ENCODE measurements around the gene SNAP91. TPM values are rescaled to one million over a fixed set of nuclear protein-coding genes. Genes with fewer than 3 reads are reported as not detected.

SNAP91 gene
- total RNA-seq, 4 donors from 2014 or later: 0.13 TPM; not detected in 3

DNA sequence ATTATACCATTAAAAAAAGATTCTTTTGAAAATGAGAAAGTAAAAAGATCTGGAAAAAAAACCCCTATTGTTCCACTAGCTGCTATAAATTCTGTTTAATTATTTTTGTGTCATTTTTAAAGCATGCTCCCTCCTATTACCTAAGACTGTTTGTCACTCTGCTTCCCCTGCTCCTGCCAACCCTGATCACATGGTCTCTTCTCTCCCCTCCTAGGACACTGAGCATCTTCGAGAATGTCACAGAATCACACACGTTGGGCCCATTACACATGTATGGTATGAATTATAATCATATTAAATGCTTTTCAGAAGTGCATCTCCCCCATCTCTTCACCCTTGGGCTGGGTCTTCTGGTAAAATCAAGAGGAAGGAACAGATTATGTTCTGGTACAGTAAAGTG lies 6.2 kb downstream of the SNAP91 start:
- Histone ChIP-seq H3K9me3 (no peaks in the 10 kb centered on the region), H3K27me3 (peaks cover 0 to 23% (median 17%) of the 10 kb centered on the region in 3 donors), H3K27ac (no peak overlapping the region), H3K4me3 (no peak overlapping the region), H3K4me1 (no peaks in the 10 kb centered on the region), H3K36me3 (no peaks in the 10 kb centered on the region)
- DNase-seq (no peak), ATAC-seq (no peak)
- intact Hi-C loops (cut with DNase I; ENCODE audit: low total_unique reads) (no loop called here), in situ Hi-C loops (cut with MboI; ENCODE audit: low sequenced_read_pairs in 4 of 4) (no loop called here)
- TF ChIP-seq, protein P1, sequence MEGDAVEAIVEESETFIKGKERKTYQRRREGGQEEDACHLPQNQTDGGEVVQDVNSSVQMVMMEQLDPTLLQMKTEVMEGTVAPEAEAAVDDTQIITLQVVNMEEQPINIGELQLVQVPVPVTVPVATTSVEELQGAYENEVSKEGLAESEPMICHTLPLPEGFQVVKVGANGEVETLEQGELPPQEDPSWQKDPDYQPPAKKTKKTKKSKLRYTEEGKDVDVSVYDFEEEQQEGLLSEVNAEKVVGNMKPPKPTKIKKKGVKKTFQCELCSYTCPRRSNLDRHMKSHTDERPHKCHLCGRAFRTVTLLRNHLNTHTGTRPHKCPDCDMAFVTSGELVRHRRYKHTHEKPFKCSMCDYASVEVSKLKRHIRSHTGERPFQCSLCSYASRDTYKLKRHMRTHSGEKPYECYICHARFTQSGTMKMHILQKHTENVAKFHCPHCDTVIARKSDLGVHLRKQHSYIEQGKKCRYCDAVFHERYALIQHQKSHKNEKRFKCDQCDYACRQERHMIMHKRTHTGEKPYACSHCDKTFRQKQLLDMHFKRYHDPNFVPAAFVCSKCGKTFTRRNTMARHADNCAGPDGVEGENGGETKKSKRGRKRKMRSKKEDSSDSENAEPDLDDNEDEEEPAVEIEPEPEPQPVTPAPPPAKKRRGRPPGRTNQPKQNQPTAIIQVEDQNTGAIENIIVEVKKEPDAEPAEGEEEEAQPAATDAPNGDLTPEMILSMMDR (IDR thresholded peaks at IDR 0.05 in 4 of 5, conservative IDR thresholded peaks at IDR 0.05 in 1 of 5): no peak
- no peak for TF ChIP-seq POLR2A (IDR thresholded peaks at IDR 0.05)

DNA sequence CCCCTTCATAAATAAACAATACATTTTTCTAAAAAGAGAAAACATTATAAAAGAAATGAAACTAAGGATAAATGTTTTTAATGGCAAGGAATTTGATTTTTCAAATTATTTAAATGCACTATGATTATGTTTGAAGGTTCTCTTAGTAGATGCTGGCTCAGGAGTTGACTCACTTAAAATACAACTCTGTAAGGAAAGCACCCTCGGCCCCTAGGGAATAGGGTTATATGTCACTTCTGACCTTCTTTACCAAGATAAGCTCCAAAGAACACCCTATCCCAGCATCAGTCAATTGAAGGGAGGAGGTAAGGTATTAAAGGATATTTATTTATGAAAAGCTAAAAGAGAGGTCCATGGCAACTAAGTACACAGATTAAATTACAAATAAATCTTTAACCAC lies 6.8 kb downstream of the SNAP91 start:
- Histone ChIP-seq H3K9me3 (no peaks in the 10 kb centered on the region), H3K27me3 (peaks cover 0 to 20% (median 15%) of the 10 kb centered on the region in 3 donors), H3K4me3 (no peak overlapping the region), H3K4me1 (no peaks in the 10 kb centered on the region), H3K36me3 (no peaks in the 10 kb centered on the region), H3K27ac (no peak overlapping the region)
- DNase-seq (no peak), ATAC-seq (no peak)
- TF ChIP-seq, protein P1 (IDR thresholded peaks at IDR 0.05 in 4 of 5, conservative IDR thresholded peaks at IDR 0.05 in 1 of 5): no peak
- intact Hi-C loops (cut with DNase I; ENCODE audit: low total_unique reads): no loop called here
- in situ Hi-C loops (cut with MboI; ENCODE audit: low sequenced_read_pairs in 4 of 4): no loop called here

DNA sequence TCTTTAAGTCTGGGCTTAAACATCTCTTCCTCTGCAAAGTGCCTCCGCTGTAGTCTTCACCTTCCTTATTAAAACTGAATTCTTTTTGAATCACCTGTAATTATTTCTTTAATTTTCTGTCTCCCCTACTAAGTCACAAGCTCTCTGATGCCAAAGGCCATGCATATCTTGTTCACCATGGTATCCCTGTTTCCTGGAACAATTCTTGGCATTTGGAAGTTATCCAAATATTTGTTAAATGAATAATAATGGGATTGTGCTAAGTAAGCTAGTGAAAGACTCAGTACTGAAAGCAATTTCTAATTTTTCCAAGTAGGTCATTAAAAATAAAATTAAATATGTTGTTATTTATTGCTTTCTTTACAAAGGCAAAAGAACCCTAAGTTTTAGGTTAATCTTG lies 12.2 kb downstream of the SNAP91 start:
- no peaks in the 10 kb centered on the region for H3K36me3 ChIP-seq
- H3K4me1 ChIP-seq: no peaks in the 10 kb centered on the region
- intact Hi-C loops (cut with DNase I; ENCODE audit: low total_unique reads): no loop called here
- H3K27me3 ChIP-seq: no peaks in the 10 kb centered on the region
- ATAC-seq (no peak), DNase-seq (no peak)
- in situ Hi-C loops (cut with MboI; ENCODE audit: low sequenced_read_pairs in 4 of 4): no loop called here
- no peak overlapping the region for H3K27ac ChIP-seq
- no peaks in the 10 kb centered on the region for H3K9me3 ChIP-seq
- TF ChIP-seq POLR2A (IDR thresholded peaks at IDR 0.05): no peak
- TF ChIP-seq, protein P1 (IDR thresholded peaks at IDR 0.05 in 4 of 5, conservative IDR thresholded peaks at IDR 0.05 in 1 of 5): no peak
- no peak overlapping the region for H3K4me3 ChIP-seq

DNA sequence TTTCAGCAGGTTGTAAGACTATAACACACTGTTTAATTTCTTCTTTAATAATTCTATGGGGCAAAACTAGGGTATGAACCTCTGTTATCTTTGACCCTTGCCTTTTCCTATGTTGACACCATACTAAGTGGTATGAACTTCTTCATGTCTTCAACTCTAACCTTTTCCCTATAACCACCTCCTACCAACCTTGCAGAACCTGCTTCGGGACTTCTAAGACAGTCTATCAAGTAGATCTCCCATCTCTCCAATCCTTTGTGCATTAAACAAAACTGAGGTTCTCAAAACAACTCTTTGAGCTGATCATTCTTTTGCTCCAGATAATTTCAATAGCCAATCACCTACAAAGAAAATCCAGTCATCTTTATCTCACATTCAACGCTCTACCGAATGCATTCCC lies 23.4 kb downstream of the SNAP91 start:
- Histone ChIP-seq H3K4me3 (no peak overlapping the region), H3K36me3 (no peaks in the 10 kb centered on the region), H3K27me3 (no peaks in the 10 kb centered on the region), H3K4me1 (no peaks in the 10 kb centered on the region), H3K9me3 (no peaks in the 10 kb centered on the region), H3K27ac (no peak overlapping the region)
- in situ Hi-C loops (cut with MboI; ENCODE audit: low sequenced_read_pairs in 4 of 4): no loop called here
- no peak for DNase-seq
- no peak for ATAC-seq
- TF ChIP-seq, protein P1 (IDR thresholded peaks at IDR 0.05 in 4 of 5, conservative IDR thresholded peaks at IDR 0.05 in 1 of 5): no peak
- TF ChIP-seq POLR2A (IDR thresholded peaks at IDR 0.05): no peak
- intact Hi-C loops (cut with DNase I; ENCODE audit: low total_unique reads): no loop called here

DNA sequence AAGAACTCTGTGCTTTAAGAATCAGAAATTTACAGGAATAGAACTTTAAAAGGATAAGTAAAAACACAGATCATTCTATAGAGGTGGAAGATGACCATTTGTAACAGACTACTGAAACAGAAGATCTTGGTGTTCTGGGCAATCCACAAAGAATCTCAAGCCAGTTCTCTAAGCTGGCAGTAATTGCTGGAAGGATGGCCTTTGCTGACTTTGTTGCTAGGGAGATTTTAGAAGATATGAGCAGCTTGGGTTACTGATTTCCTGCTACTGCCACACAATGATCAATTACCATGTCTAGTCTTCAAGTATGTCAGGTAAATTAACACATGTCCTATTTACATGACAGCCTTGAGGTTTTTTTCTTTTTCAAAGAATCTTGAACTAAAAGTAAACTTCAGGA lies 31.1 kb downstream of the SNAP91 start:
- Histone ChIP-seq H3K4me1 (no peaks in the 10 kb centered on the region), H3K36me3 (no peaks in the 10 kb centered on the region), H3K27ac (no peak overlapping the region), H3K4me3 (no peak overlapping the region), H3K27me3 (no peaks in the 10 kb centered on the region), H3K9me3 (no peaks in the 10 kb centered on the region)
- no peak for DNase-seq
- intact Hi-C loops (cut with DNase I; ENCODE audit: low total_unique reads) (no loop called here), in situ Hi-C loops (cut with MboI; ENCODE audit: low sequenced_read_pairs in 4 of 4) (no loop called here)
- ATAC-seq: no peak
- TF ChIP-seq POLR2A (IDR thresholded peaks at IDR 0.05): no peak
- TF ChIP-seq, protein P1 (IDR thresholded peaks at IDR 0.05 in 4 of 5, conservative IDR thresholded peaks at IDR 0.05 in 1 of 5): no peak

Data from gastrocnemius medialis (tissue), 4 donors.